ENCODE data around the gene CBX1.

CBX1 gene

GRCh38 chr17:48054238-48055185 lies 46.8 kb downstream of the CBX1 start:
- in situ Hi-C loops (cut with MboI; ENCODE audit: low sequenced_read_pairs), result no loop called here

GRCh38 chr17:48053758-48054237 lies 47.5 kb downstream of the CBX1 start:
- in situ Hi-C loops (cut with MboI; ENCODE audit: low sequenced_read_pairs), result no loop called here

- in situ Hi-C loops (cut with MboI; ENCODE audit: low sequenced_read_pairs), result no loop called here
Observed at GRCh38 chr17:48052956-48053757, 48.1 kb downstream of the CBX1 start.

- in situ Hi-C loops (cut with MboI; ENCODE audit: low sequenced_read_pairs), result no loop called here
Observed at GRCh38 chr17:48051706-48052486, 49.4 kb downstream of the CBX1 start.

GRCh38 chr17:48051283-48051682 lies 50.0 kb downstream of the CBX1 start:
- in situ Hi-C loops (cut with MboI; ENCODE audit: low sequenced_read_pairs), result no loop called here

GRCh38 chr17:48048384-48049126 lies 52.7 kb downstream of the CBX1 start:
- in situ Hi-C loops (cut with MboI; ENCODE audit: low sequenced_read_pairs), result no loop called here

GRCh38 chr17:48047741-48048383 lies 53.4 kb downstream of the CBX1 start, which contains the start of gene NFE2L1:
Gene NFE2L1, plus strand, starts transcription at chr17:48048359. Its CDS starts 2,760 bp downstream, at chr17:48051119.
- in situ Hi-C loops (cut with MboI; ENCODE audit: low sequenced_read_pairs), result no loop called here

GRCh38 chr17:48047113-48047740 lies 54.1 kb downstream of the CBX1 start:
- in situ Hi-C loops (cut with MboI; ENCODE audit: low sequenced_read_pairs), result no loop called here

GRCh38 chr17:48046296-48046695 lies 55.0 kb downstream of the CBX1 start:
- in situ Hi-C loops (cut with MboI; ENCODE audit: low sequenced_read_pairs), result no loop called here

- in situ Hi-C loops (cut with MboI; ENCODE audit: low sequenced_read_pairs), result no loop called here
Observed at GRCh38 chr17:48045316-48046001, 55.8 kb downstream of the CBX1 start.

- in situ Hi-C loops (cut with MboI; ENCODE audit: low sequenced_read_pairs), result no loop called here
Observed at GRCh38 chr17:48044851-48045250, 56.4 kb downstream of the CBX1 start.

- in situ Hi-C loops (cut with MboI; ENCODE audit: low sequenced_read_pairs), result no loop called here
Observed at GRCh38 chr17:48043176-48043575, 58.1 kb downstream of the CBX1 start.

- in situ Hi-C loops (cut with MboI; ENCODE audit: low sequenced_read_pairs), result loop anchor here (5.0 kb wide), 1 partner anchor 34 kb away; no protein-coding TSS in a partner anchor
Observed at GRCh38 chr17:48038687-48039086, 62.6 kb downstream of the CBX1 start.

- in situ Hi-C loops (cut with MboI; ENCODE audit: low sequenced_read_pairs), result loop anchor here (5.0 kb wide), 1 partner anchor 34 kb away; no protein-coding TSS in a partner anchor
Observed at GRCh38 chr17:48037838-48038323, 63.4 kb downstream of the CBX1 start.

- in situ Hi-C loops (cut with MboI; ENCODE audit: low sequenced_read_pairs), result loop anchor here (5.0 kb wide), 1 partner anchor 35 kb away; no protein-coding TSS in a partner anchor
Observed at GRCh38 chr17:48037036-48037837, 64.0 kb downstream of the CBX1 start, which contains the start of gene COPZ2. Gene COPZ2, minus strand, starts transcription at chr17:48037797. Its CDS starts 20 bp downstream, at chr17:48037777.

GRCh38 chr17:48036693-48037035 lies 64.6 kb downstream of the CBX1 start:
- in situ Hi-C loops (cut with MboI; ENCODE audit: low sequenced_read_pairs), result loop anchor here (5.0 kb wide), 1 partner anchor 36 kb away; no protein-coding TSS in a partner anchor

GRCh38 chr17:48034734-48035133 lies 66.5 kb downstream of the CBX1 start:
- in situ Hi-C loops (cut with MboI; ENCODE audit: low sequenced_read_pairs), result loop anchor here (5.0 kb wide), 1 partner anchor 38 kb away; no protein-coding TSS in a partner anchor

Measured in HL-60/S4 (cell line).